C4-2B (cell line): ENCODE measurements around the gene SCN5A.

Experiments
- CTCF ChIP-seq: fragments of 450-650 bp; conservative IDR thresholded peaks from 2 replicates; pipeline ENCODE4 v1.5.1; 2017; ENCODE audit warnings: mild to moderate bottlenecking
- ZFX ChIP-seq: fragments of 450-650 bp; IDR thresholded peaks from 2 replicates; pipeline ENCODE4 v1.6.1; 2017

DNA sequence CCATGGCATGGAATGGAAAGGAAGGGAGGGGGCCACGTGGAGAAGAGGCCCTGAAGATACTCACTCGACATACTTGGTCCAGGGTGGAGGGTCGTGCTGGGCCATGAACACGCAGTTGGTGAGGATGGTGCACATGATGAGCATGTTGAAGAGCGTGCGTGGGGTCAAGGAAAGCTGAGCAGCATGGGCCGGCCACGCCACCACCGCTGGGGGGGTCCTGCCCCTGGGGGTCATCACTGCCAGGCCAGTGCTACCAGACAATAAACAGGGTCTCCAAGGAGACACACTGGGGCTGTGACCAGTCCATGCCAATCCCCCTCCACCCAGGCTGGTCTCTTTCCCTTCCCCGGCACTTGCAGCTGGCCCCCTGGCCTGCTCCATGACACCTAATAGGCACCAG, 27.2 kb downstream of the SCN5A start:
- no peak for TF ChIP-seq CTCF
- no peak for TF ChIP-seq ZFX
